Activated CD4-positive, CD25-positive, alpha-beta regulatory T cell treated with anti-CD3 and anti-CD28 coated beads, Interleukin-2, amount 50 U/mL, for 24 hours (primary cell): ENCODE measurements around the gene RXRA.

ENCODE experiments used
- ATAC-seq, 2 donors: fragments of 150-1000 bp; cut with Tn5 transposase; one replicate each; pipeline ENCODE4 v1.10.0; 2021; ENCODE audit warnings: mild to moderate bottlenecking in 1 of 2, moderate library complexity in 1 of 2

RXRA gene

GRCh38 chr9:134455537-134455933, 129.3 kb downstream of the RXRA start:
- ATAC-seq, result no peak

GRCh38 chr9:134455934-134456755, 129.9 kb downstream of the RXRA start:
- peak; percentile 82 to 83 for ATAC-seq

DNA sequence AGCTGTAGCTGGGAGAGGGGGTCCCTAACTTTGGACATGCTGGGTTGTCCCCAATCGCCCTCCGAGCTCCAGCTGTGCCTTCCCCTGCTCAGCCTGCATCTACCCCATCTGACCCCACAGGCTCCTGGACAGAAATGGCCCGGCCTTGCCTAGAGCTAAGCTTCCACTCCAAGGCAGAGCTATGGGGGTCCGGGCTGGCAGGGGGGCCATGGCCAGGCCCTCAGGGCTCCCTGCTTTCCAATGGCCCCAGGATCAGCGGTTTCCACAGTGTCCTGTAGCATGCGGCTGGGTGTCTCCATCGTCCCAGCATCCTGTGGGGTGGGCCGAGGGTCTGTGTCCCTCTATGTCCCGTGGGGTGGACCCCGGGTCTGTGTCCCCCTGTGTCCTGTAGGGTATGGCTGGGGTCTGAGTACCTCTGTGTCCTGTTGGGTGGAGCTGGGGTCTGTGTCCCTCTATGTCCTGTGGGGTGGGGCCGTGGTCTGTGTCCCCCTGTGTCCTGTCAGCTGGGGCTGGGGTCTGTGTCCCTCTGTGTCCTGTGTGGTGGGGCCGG, 130.6 kb downstream of the RXRA start:
- ATAC-seq, result no peak

- ATAC-seq, result no peak
These were observed 131.3 kb downstream of the RXRA start for GRCh38 chr9:134457321-134458206.

DNA sequence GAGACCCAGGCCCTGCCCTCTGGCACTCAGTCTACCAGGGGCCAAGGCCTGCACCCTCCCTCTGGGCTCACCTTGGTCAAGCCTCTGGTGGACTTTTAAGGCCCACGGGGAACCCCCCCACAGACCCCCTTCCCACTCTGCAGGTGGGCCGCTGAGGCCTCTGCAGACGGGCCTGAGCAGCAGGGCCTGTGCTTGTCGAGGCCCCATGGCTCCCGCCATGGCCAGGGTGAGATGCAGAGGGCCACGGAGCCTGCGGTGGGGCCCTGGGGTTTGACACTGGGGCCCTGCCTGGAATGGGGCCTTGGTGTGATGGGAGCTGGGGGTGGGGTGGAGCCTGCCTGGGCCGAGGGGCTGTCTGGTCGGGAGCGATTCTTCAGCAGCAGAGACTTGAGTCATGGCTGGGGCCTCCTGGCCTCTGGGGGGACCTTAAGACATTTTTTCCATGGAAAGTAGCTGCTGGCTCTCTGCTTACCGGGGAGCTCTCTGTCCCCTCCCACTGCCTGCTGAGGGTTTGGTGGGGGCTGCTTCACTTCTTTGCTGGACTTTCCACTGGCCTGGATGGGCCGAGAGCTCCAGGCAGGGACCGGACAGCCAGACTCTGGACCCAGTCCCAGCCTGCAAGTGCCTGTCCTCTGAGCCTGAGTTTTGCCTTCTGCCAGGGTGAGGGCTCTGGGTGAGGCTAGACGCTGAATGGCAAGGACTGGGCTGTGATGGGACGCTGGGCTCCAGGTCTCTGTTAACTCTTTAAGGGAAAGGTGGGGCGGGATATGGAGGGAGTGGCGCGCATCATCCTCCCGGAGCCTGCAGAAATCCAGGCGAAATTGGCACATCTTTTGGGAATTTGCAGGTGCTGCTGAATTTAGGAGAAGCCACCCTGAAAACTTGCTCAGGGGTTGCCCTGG, 132.2 kb downstream of the RXRA start:
- no peak for ATAC-seq

DNA sequence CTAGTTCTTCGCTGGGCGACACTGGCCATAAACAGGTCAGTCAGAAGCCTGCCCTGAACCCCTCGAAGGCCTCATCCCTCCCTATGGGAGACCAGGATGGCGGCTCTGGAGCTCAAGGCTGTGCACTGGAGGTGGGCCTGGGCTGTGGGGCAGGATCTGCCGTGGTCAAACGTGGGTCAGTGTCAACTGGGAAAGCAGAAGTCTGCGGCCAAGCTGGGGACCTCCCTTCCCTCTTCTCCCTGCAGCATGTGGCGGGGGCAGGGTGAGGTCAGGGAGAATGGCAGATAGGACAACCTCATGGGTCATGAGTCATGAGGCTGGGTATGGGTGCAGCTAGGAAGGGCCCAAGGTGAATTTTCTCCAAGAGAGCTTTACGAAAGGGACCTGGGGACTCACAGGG, 132.9 kb downstream of the RXRA start:
- ATAC-seq, result no peak

GRCh38 chr9:134459573-134459972, 133.3 kb downstream of the RXRA start:
- ATAC-seq, result no peak

DNA sequence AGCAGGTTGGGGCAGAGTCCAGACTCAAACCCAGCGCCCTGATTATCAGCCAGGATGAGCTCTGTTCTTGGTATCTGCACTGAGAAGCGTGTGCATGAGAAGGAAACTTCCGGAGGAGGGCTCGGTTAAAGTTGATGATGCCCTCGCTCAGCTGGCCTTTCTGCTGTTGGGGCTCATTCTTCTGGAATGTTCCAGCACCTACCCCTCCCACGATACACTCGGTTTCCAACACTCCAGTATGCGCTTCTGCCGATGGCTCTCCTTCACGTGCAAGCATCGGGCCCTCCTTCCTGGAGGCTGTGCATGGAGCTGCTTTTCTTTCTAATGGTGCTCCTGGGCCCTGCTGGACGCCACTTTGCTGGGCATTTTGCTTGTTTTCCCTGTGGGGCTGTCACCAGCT, 134.0 kb downstream of the RXRA start:
- no peak for ATAC-seq

GRCh38 chr9:134460896-134461295, 134.6 kb downstream of the RXRA start:
- ATAC-seq, result no peak

DNA sequence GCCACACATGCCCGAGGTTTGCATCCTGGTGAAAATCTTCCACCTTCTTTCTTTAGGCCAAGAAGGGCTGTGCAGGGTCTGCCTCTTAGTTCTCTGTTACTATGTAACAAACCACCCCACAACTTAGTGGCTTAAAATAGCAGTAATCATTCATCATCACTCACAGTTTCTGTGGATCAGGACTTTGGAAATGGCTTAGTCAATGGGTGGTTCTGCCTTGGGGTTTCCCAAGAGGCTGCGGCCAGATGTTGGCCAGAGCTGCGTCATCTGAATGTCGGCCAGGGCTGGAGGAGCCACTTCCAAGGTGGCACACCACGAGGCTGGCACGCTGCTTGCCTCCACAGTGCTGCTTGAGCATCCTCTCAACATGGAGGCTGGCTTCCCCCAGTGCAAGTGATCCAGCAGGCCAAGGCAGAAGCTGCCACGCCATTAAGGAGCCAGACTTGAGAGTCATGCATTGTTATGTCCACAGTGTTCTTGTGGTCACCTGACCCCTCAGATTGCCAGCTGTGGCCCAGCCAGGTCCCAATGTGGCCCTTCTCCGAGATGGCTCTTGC, 135.2 kb downstream of the RXRA start:
- no peak for ATAC-seq

DNA sequence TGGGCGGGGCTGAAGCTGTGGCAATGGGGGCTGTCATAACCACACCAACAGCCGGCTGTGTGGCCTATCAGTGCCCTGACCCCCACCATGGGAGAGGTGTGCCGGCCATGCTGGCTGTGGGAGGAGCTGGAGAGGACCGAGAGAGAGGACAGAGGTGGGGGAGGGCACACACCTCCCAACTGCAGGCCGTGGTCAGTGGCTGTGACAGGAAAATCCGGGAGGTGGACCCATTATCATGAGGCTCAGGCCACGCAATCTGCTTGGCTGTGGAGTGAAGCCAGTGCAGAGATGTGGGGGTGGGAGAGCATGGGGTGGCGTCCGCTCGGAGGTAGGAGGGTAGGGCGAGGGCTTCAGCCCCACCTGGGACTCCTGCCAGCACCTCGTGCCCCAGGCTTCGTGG, 136.1 kb downstream of the RXRA start:
- no peak for ATAC-seq

- no peak for ATAC-seq
These were observed 137.0 kb downstream of the RXRA start for GRCh38 chr9:134463280-134463679.

GRCh38 chr9:134466869-134467616, 140.8 kb downstream of the RXRA start:
- no peak for ATAC-seq

DNA sequence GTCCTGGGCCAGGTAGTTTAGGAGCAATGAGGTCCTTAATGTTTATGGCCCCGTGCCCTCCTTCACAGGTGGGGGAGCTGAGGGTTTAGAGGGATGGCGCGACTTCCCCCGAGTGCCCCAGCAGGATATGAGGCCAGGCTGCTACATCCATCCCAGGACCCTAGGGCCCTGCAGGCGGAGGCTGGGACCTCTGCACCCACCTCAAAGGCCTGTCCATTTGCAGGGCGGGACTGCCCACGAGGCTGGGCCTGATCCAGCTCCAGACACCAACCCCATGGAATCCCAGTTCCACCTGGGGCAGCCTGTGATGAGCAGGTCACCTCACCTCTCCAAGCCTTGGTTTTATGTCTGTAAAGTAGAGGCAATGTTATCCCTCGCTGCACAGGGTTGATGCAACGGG, 142.1 kb downstream of the RXRA start:
- ATAC-seq, result no peak

- no peak for ATAC-seq
These were observed 143.0 kb downstream of the RXRA start for GRCh38 chr9:134469041-134469875.

DNA sequence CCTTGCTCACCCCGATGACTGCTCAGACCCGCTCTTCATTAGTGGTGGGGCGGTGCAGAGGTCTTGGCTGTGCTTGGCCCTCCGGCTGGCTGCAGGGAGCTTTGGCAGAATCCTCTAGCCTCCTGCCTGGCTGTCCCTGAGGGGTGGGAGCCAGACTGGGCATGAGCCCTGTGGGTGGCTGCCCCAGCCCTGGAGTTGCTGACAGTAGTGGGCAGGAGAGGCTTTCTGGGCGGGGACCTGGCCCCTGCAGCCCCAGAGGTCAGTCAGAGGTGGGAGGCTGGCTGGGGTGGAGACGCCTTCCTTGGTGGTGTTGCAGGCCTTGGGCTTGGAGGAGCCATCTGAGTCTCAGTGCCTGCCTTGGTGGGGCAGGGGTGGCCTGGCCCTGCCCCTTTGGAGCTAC, 146.0 kb downstream of the RXRA start:
- no peak for ATAC-seq

DNA sequence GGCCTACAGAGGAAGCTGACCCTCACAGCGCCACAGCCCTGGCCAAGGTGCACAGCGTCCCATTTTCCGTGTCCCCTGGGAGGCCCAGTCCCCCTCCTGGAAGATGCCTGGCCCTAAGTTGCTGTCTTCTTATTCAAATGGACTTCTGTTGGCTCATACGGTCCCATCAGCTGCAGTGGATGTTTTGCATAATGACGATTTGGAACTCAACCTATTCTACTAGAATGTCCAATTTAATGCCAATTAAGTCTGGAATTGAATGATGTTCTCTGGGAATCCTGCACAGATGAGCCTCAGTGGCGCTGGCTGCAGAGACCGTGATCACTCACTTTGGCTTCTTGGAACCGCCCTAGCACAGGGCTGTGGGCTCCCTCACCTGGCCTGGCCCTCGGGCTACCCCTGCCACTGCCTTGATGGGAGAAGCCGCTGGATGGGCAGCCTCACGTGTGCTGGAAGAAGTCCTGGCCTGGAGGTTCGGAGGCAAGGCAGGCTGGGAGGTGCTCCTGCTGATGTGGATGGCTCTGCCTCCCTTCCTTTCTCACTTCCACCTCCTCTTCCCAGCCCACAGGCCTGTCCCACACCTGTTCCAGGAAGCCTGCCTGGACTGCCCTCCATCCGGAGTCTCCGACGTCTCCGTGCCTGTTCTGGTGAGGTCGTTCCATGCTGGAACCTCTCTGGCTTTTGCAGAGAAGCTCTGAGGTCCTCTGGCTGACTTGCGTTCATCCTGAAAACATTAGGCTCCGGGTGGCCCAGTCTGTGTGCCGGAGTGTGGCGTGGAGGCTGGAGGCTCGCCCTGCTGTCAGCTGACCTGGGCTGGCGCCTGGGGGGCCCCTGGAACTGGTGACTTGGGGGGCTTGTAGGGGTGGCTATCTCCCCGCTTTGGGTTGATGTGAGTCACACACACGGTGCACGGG, 147.1 kb downstream of the RXRA start:
- no peak for ATAC-seq

GRCh38 chr9:134474055-134474370, 147.8 kb downstream of the RXRA start:
- ATAC-seq, result no peak

DNA sequence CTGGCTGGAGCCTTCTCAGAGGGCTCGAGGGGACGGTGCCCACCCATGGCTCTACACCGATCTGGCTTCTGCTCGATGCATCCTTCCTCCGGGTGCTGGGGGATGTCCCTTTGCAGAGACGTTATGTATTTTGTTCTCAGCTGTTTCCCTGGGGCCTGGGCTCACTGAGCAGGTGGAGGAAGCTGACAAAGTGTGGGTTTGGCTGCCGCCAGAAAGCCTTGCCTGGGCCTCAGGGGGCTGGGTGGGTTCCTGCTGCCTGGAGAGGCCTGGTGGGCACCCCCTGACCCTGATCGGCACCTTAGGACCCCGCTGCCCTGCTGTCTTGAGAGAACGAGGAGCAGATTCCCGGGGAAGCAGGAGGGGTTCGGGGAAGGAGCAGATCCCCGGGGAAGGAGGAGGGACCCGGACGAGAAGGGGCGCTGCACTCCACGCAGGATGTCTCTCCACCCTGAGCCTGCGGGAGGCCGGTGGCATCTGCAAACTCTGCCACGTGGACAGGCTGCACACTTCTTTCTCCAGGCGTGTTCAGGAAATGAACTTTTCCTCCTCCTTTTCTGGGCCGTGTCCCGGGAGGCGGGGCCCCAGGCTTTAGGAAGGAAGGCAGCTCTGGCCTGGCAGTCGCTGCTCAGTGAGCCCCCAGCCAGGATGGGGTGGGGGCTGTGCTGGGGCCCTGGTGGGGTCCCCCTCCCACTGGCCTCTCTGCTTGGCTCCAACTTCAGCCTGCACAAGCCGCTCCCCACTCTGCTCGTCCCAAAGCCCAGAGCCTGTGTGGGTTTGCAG, 148.9 kb downstream of the RXRA start:
- ATAC-seq, result peak; percentile 36 to 52
